NAMALWA (cell line): ENCODE measurements around the gene CLCNKA.
"Not testable (repeated sequence)": the region's sequence is repeated elsewhere in the genome, so short reads cannot be mapped to it uniquely, and the experiment has no call there.

ENCODE experiments used
- DNase-seq: peaks from one replicate; pipeline ENCODE4 v3.0.0-alpha.2; 2015; ENCODE audit warnings: low spot score

CLCNKA gene

GRCh38 chr1:16017461-16018303 lies 4.2 kb upstream of the CLCNKA start, which contains the start of gene HSPB7:
Gene HSPB7 (minus strand): TSS chr1:16018043. CDS start chr1:16017963, 80 bp downstream.
- DNase-seq, result peak; percentile 68

DNA sequence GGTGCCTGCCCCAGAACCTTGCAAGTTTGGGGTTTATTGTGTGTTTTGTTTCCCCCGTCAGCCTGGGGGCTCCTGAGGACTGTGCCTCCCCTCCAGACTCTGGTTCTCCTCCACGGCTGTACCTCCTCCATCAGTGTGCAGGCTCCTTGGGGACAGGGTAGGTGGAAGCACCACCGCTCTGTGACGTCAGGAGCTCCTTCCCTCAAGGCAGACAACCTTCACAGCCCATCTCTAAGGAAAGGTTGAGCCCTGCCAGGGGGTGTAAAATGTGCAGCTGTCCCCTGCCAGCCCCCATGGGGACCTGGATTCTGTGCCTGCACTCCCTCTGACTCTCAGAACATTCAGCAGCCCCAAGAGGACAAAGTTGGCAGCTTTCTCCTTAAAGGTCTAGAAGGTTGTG lies 3.5 kb upstream of the CLCNKA start:
- DNase-seq, result no peak

DNA sequence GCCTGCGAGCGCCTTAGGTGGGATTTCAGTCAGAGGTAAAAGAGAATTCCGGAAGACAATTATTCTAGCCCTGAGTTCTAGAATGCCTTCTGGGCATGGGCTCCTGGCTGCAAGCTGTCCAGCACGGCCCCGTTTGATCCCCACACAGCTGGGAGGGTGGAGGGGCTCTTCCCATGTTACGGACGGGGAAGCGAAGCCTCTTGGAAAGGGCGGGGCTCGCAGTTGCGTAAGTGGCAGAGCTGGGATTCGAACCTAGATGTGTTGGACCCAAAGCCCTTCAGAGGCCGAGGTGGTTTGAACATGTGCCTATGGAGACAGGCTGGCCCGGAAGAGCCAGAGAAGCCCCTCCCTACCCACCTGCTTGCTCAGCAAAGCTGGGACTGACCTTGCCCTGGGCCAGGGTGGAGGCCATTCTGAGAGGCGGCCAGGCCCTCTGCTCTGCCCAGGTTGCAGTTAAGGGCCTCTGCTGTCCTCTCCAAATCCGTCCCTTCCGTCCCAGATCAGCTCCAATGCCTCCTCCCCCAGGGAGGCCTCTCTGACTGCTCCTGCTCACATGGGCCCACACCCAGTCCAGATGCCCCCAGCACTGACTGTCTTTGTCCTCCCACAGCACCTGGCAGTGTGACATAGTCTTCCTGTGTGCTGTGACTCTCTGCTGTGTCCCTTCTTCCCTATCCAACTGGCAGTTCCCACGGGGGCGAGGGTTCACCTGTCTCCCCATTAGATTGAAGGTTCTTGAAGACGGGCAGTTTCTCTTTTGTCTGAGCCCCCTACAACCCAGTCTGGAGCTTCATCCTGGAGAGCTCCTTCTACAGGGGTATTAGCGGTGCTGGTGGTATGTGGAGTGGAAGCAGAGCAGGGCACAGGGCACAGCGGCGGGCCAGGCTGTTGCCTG lies 2.8 kb upstream of the CLCNKA start:
- DNase-seq, result no peak

GRCh38 chr1:16019644-16020277 lies 2.1 kb upstream of the CLCNKA start:
- no peak for DNase-seq

DNA sequence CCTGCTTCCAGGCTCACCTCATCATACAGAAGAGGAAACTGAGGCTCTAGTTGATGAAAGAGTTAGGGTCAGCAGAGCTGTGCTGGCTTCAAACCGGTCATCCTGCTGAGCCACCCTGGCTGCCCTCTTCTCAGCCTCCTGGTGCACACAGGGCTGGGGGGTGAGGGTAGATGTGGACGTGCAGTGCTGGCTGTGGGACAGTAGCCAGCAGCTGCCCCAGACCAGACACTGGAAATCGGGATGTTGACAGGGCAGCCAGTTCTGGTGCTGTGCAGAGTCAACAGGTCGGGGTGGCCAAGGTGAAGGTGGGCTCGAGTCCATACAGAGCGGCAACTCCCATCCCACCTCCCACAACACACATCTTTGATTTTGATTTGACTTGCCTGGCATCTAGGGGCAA lies 1.5 kb upstream of the CLCNKA start:
- no peak for DNase-seq

DNA sequence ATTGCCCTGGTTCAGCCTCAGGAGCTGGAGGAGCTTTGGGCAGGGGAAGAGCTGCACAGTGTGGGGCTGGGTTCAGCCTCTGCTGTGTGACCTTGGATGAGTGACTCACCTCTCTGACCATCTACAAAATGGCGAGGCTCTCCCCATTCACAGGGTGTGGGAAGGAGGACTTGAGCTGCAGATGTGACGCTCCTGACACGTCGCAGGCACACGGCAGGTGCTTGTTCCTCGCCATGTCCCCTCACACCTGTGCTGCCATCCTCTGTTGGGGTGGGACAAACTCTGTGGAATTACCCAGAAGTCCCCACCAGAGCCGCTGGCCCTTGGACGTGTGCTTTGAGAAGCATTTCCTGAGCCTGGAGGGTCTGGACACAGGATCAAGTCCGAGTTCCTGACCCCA lies 958 bp upstream of the CLCNKA start:
- not testable (repeated sequence) for DNase-seq

GRCh38 chr1:16022393-16022792 lies 557 bp downstream of the CLCNKA start:
- no peak for DNase-seq

DNA sequence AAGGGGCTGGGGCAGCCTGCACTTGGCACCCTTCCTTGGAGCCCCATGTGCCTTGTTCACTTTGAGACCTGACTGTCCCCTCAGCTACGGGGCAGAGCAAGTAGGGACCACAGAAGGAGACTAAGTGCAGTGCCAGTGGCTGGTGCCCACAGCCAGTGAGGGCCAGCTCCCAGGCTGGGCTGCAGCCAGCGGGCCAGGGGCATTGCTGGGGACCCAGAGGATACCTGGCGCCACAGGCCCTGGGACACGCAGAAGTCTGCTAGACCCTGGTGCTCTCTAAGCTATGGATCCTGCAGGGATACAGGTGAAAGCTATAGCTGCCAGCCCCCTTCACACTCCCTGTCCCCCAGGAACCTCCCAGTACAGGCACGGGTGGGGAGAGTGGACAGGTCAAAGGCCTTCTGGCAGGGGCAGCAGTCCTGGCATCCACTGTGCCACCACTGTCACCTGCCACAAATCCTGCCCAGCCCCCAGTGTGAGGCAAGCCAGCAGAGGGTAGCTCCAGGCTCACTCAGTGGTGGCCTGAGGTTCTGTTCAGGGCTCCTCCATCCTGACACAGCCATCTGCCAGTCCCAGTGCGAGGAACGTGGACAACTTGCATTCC lies 1.3 kb downstream of the CLCNKA start:
- no peak for DNase-seq

- not testable (repeated sequence) for DNase-seq
These were observed 4.5 kb downstream of the CLCNKA start for GRCh38 chr1:16026302-16026701.

DNA sequence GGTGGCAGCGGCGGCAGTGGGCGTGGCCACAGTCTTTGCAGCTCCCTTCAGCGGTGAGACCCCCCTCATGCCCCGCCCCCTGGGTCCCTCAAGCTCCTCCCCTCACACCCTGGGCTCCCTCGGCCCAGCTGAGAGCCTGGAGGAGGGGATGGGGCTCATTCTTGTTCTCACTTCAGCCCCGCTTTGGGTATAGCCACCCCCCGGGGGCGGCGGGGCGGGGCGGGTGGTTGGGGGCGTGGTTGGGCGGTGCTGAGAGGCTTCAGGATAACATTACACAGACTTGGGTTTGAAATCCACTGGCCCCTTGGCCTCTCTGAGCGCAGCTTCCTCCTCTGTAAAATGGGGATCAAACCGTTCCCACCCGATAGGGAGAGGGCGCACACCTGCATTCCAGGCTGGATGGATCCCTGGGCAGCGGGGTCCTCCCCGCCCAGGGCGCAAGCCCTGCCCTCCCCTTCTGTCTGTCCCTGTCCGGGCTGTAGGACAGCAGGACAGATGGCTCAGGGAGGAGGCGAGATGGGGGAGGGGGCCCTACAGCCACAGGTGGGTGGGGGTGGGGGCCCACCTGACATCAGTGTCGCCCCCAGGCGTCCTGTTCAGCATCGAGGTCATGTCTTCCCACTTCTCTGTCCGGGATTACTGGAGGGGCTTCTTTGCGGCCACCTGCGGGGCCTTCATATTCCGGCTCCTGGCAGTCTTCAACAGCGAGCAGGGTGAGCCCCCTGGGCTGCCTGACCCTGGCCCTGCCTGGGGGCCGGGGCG lies 5.1 kb downstream of the CLCNKA start:
- DNase-seq, result peak; percentile 83

DNA sequence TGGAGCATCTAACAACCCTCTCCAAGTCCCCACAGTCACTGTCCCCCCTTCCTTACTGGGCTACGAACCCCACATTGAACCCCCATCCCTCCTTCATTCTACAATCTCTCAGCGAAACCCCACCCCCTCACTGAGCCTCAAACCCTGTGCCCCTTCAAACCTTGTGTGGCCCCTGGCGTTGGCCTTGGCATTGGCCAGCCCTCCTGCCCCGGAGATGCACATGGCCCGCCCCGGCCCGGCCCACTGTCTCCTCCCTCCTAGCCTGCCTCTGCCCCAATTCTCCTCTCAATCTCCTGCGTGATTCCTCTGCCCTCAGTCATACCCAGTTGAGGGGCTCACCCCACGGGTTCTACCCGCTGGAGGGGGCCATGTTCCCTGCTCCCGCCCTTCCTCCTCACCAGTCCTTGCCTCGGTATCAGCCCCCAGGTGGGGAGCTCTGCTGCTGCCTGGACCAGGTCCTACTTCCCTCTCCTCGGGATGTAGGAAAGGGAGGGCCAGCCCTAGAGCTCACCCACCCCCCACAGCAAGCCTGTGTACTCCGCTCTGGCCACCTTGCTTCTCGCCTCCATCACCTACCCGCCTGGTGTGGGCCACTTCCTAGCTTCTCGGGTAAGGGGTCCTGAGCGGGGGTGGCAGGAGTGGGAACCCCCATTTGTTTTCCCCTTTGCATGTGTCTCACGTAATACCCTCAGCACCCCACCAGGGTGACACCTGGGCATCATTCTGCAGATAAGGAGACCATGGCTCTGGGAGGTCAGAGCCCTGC lies 6.6 kb downstream of the CLCNKA start:
- no peak for DNase-seq

DNA sequence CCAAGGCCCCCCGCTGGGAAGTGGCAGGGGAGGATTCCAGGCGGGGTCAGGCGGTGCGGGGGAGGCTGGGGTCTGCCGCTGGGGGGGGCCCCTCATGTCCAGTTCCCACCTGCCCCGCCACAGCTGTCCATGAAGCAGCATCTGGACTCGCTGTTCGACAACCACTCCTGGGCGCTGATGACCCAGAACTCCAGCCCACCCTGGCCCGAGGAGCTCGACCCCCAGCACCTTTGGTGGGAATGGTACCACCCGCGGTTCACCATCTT lies 7.1 kb downstream of the CLCNKA start:
- DNase-seq, result not testable (repeated sequence)

GRCh38 chr1:16029288-16029687 lies 7.5 kb downstream of the CLCNKA start:
- DNase-seq, result no peak

- no peak for DNase-seq
These were observed 9.7 kb downstream of the CLCNKA start for GRCh38 chr1:16031551-16031950.

DNA sequence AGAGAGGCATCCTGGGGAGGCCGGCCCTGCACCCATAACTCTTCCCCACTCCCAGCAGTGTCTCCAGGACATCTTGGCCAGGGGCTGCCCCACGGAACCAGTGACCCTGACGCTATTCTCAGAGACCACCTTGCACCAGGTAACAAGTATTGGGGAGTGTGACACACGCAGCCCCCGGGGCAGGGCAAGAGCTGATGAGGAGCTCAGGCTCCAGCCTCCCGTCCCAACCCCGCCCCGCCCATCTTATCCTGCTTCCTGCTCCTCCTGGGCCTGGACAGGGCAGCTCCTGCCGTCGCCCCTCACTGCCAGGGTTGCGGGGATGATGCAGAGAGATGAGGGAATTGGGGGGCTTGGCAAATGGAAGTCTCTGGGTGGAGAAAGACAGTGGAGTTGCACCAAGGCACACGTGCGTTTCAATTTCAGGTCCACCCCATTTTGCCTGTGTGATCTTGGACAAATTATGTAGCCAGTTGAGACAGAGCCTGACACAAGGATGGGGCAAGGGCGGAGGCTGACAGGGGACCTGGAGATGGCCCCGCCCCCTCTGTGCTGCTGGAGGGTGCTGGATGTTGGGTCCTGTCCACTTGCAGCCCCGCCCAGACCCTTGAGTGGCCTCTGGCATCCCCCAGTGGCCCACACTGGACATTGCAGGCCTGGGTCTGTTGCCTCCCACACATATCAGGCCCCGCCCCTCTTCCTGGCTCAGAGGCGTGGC lies 10.7 kb downstream of the CLCNKA start:
- peak; percentile 89 for DNase-seq

- not testable (repeated sequence) for DNase-seq
These were observed 11.3 kb downstream of the CLCNKA start for GRCh38 chr1:16033103-16033632.

DNA sequence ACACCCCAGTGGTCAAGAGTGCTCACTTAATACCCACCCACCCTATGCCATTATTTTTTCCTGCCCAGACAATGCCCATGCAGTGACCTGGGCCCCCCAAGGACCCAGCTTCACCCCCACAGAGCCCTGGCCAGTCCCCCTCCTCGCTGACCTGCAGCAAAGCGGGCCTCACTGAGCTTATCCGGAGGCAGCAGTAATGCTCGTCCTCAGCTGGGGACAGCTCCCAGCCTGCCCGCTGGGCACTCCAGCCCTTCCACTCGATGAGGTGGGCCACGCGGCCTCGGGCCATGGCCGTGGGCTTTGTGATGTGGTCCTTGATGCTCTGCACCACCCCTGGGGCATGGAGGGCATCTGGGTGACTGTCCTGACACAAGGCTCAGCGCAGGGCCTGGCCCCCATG lies 14.6 kb downstream of the CLCNKA start:
- not testable (repeated sequence) for DNase-seq

DNA sequence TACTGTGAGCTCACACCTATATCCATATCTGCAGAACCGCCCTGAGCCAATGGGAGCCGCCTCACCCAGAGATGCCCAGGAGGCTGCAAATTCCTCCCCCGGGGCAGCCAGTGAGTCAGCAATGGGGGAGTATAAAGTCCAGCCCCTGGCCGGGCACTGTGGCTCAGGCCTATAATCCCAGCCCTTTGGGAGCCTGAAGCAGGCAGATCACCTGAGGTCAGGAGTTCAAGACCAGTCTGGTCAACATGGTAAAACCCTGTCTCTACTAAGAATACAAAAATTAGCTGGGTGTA lies 16.7 kb downstream of the CLCNKA start:
- no peak for DNase-seq

GRCh38 chr1:16039871-16040270 lies 18.0 kb downstream of the CLCNKA start:
- DNase-seq, result not testable (repeated sequence)

- no peak for DNase-seq
These were observed 19.4 kb downstream of the CLCNKA start for GRCh38 chr1:16041200-16041599.
